Measurements from ENCODE around the gene CPTP.

Gene CPTP

DNA sequence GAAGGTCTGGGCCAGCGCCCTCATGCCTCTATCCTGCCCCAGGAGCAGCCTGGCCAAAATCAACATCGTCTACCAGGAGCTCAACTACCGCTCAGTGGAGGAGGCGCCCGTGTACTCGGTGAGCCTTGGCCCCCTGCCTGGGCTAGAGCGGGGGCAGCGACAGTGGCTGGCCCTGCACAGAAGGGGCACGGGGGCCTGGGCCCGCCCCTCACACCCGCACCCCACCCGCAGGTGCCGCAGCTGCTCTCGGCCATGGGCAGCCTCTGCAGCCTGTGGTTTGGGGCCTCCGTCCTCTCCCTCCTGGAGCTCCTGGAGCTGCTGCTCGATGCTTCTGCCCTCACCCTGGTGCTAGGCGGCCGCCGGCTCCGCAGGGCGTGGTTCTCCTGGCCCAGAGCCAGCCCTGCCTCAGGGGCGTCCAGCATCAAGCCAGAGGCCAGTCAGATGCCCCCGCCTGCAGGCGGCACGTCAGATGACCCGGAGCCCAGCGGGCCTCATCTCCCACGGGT, 33.5 kb upstream of the CPTP start:
- ATAC-seq (ENCODE audit: insufficient read depth, low read depth) (no peak), DNase-seq (no peak)
- no peak for TF ChIP-seq EZH2 (IDR thresholded peaks at IDR 0.05; ENCODE audit: borderline replicate concordance, low read depth, low read length, severe bottlenecking)
- no peak overlapping the region for H2AFZ ChIP-seq (ENCODE audit: low read depth, low read length)
- H3K4me3 ChIP-seq (ENCODE audit: low read depth in 1 of 2, low read length in 2 of 2) = no peak overlapping the region
- H3K4me2 ChIP-seq (ENCODE audit: insufficient read depth, low read length) = no peak overlapping the region
- no peak overlapping the region for H3K27ac ChIP-seq (ENCODE audit: low read length)
- H3K27me3 ChIP-seq (ENCODE audit: insufficient read depth, low read length, poor library complexity) = no peaks in the 10 kb centered on the region
- peaks cover 3% of the 10 kb centered on the region; the same call in 1 of the 2 replicates for H3K36me3 ChIP-seq (ENCODE audit: insufficient read depth, low read length)
- H3K9me3 ChIP-seq (ENCODE audit: insufficient read depth, low read length, severe bottlenecking) = no peaks in the 10 kb centered on the region
- no peaks in the 10 kb centered on the region for H3K79me2 ChIP-seq (ENCODE audit: insufficient read depth, low read length)
- H3K9ac ChIP-seq (ENCODE audit: low read depth, low read length) = no peak overlapping the region
- H4K20me1 ChIP-seq (ENCODE audit: insufficient read depth, low read length) = peaks cover 4% of the 10 kb centered on the region; the same call in 1 of the 2 replicates
- H3K4me1 ChIP-seq (ENCODE audit: insufficient read depth, low read length) = no peaks in the 10 kb centered on the region

- no peak overlapping the region for H3K4me3 ChIP-seq (ENCODE audit: low read depth in 1 of 2, low read length in 2 of 2)
- H3K79me2 ChIP-seq (ENCODE audit: insufficient read depth, low read length) = no peaks in the 10 kb centered on the region
- no peaks in the 10 kb centered on the region for H3K4me1 ChIP-seq (ENCODE audit: insufficient read depth, low read length)
- H3K9me3 ChIP-seq (ENCODE audit: insufficient read depth, low read length, severe bottlenecking) = no peaks in the 10 kb centered on the region
- peak; percentile 47 for TF ChIP-seq CTCF (IDR thresholded peaks at IDR 0.05; ENCODE audit: borderline replicate concordance, extremely low read depth, low read length, poor library complexity, severe bottlenecking)
- TF ChIP-seq EZH2 (IDR thresholded peaks at IDR 0.05; ENCODE audit: borderline replicate concordance, low read depth, low read length, severe bottlenecking) = no peak
- ATAC-seq (ENCODE audit: insufficient read depth, low read depth) = peak; percentile 68
- peak; percentile 47 for DNase-seq
- H4K20me1 ChIP-seq (ENCODE audit: insufficient read depth, low read length) = peaks cover 6% of the 10 kb centered on the region
- no peak overlapping the region for H3K4me2 ChIP-seq (ENCODE audit: insufficient read depth, low read length)
- no peak overlapping the region for H2AFZ ChIP-seq (ENCODE audit: low read depth, low read length)
- no peak overlapping the region for H3K9ac ChIP-seq (ENCODE audit: low read depth, low read length)
- no peaks in the 10 kb centered on the region for H3K27me3 ChIP-seq (ENCODE audit: insufficient read depth, low read length, poor library complexity)
- peaks cover 6% of the 10 kb centered on the region; the same call in 1 of the 2 replicates for H3K36me3 ChIP-seq (ENCODE audit: insufficient read depth, low read length)
- H3K27ac ChIP-seq (ENCODE audit: low read length) = no peak overlapping the region
These were observed 32.8 kb upstream of the CPTP start for GRCh38 chr1:1291548-1292441.

- peaks cover 8% of the 10 kb centered on the region; the same call in 1 of the 2 replicates for H3K36me3 ChIP-seq (ENCODE audit: insufficient read depth, low read length)
- no peak overlapping the region for H3K4me2 ChIP-seq (ENCODE audit: insufficient read depth, low read length)
- DNase-seq = no peak
These were observed 32.2 kb upstream of the CPTP start for GRCh38 chr1:1292442-1292779.

More at GRCh38 chr1:1292442-1292779, 32.2 kb upstream of the CPTP start:
- H2AFZ ChIP-seq (ENCODE audit: low read depth, low read length) = no peak overlapping the region
- H3K27me3 ChIP-seq (ENCODE audit: insufficient read depth, low read length, poor library complexity) = no peaks in the 10 kb centered on the region
- peak; percentile 8; the same call in 1 of the 3 replicates for ATAC-seq (ENCODE audit: insufficient read depth, low read depth)
- H3K9ac ChIP-seq (ENCODE audit: low read depth, low read length) = no peak overlapping the region
- no peaks in the 10 kb centered on the region for H3K4me1 ChIP-seq (ENCODE audit: insufficient read depth, low read length)
- H3K79me2 ChIP-seq (ENCODE audit: insufficient read depth, low read length) = no peaks in the 10 kb centered on the region
- TF ChIP-seq CTCF (IDR thresholded peaks at IDR 0.05; ENCODE audit: borderline replicate concordance, extremely low read depth, low read length, poor library complexity, severe bottlenecking) = no peak
- TF ChIP-seq EZH2 (IDR thresholded peaks at IDR 0.05; ENCODE audit: borderline replicate concordance, low read depth, low read length, severe bottlenecking) = no peak
- no peak overlapping the region for H3K27ac ChIP-seq (ENCODE audit: low read length)
- no peaks in the 10 kb centered on the region for H3K9me3 ChIP-seq (ENCODE audit: insufficient read depth, low read length, severe bottlenecking)
- no peak overlapping the region for H3K4me3 ChIP-seq (ENCODE audit: low read depth in 1 of 2, low read length in 2 of 2)
- H4K20me1 ChIP-seq (ENCODE audit: insufficient read depth, low read length) = peaks cover 8% of the 10 kb centered on the region

All from DND-41 (cell line).